GM19452 (cell line): ENCODE data around the gene PARP11.

Experiments
- ATAC-seq: cut with Tn5 transposase; IDR thresholded peaks from one replicate; pipeline ENCODE4 v1.9.1; 2021; ENCODE audit not compliant: unreplicated experiment

PARP11 gene

DNA sequence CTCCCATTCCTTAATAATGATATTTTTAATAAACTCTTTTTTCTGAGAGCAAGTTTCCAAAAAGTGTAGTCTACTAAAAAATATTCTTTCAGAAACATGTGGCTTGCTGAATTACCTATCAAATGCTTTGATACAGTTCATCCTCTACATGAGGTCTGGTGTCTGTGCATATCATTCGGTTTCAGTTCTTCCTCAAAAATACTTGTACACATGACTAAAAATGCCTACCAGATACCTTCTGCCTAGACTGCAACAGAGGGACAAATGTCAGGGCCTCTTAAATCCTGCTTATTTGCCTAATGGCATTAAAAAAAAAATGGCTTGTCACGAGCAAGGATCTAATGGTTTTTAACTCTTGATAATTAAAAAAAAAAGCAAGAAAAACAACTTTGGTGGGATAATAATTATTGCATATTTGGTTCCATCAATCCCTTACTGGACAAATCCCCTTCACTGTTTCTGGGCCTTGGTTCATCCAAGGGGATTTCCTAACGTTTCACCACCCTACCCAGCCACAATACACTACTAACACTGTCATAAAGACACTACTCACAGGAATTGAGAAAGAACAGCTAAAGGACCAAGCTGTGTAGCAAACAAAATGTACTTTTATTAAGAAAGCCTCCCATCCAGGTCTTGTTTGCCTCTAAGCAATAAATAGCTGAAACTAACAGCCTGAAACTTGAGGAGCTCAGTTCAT lies 45.7 kb downstream of the PARP11 start:
- ATAC-seq, result no peak

- no peak for ATAC-seq
Observed at GRCh38 chr12:3821441-3821840, 51.8 kb downstream of the PARP11 start.

GRCh38 chr12:3820122-3820521 lies 53.1 kb downstream of the PARP11 start:
- ATAC-seq, result no peak

DNA sequence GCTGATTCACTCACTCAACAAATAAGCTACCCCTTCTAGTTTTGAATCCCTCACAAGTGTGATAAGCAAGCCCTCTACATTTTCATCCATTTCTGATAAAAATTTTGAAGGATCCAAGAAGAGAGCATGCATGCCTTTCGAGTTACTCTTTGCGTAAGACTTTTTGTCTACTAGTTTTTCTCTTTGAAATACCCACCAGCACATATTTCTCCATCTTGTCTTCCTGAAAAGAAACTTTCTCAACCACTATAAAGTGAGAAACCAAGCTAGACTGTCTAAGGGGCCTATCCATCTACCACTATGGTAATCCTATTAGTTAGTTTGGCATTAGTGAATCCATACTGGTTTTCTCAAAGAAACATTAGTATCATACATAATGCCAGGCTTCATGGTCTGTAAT lies 56.9 kb downstream of the PARP11 start:
- no peak for ATAC-seq

GRCh38 chr12:3815094-3815766 lies 58.0 kb downstream of the PARP11 start:
- no peak for ATAC-seq

- no peak for ATAC-seq
Observed at GRCh38 chr12:3810540-3810939, 62.7 kb downstream of the PARP11 start.

DNA sequence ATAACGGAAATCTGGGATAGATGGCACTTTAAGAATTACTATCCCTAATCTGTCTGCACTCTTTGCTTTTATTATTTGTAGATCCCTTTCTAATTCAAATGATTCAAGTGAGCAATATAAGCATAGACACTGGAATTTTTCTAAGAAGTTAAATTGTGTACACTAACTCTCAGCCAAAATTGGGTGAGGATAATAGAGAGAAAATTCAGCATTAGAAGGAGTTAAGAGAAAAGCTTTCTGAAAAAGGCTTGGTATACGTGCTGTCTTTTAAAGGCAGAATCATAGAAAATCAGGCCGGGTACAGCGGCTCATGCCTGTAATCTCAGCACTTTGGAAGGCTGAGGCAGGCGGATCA lies 63.2 kb downstream of the PARP11 start:
- ATAC-seq, result no peak

- no peak for ATAC-seq
Observed at GRCh38 chr12:3809357-3810015, 63.7 kb downstream of the PARP11 start.

DNA sequence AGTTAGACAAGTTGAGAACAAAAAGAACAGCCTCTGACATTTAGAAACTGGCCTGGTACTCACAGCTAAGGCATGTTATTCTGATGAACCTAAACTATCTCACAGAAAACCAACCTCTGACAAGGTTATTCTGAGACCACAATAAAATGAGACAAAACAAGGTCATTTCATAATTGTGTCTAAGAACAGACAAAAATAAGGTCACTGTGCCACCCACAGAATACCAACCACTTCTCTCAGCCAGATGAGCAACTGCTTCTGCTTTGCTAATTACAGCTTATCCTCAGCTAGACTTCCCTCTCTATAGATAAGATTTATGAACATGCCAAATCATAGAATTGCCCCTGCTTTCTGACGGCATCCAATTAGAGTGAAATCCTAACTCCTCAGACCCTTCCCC lies 68.1 kb downstream of the PARP11 start:
- ATAC-seq, result no peak

GRCh38 chr12:3803865-3804472 lies 69.2 kb downstream of the PARP11 start:
- no peak for ATAC-seq

- no peak for ATAC-seq
Observed at GRCh38 chr12:3802721-3803120, 70.5 kb downstream of the PARP11 start.

GRCh38 chr12:3797531-3798048 lies 75.6 kb downstream of the PARP11 start:
- ATAC-seq, result no peak

DNA sequence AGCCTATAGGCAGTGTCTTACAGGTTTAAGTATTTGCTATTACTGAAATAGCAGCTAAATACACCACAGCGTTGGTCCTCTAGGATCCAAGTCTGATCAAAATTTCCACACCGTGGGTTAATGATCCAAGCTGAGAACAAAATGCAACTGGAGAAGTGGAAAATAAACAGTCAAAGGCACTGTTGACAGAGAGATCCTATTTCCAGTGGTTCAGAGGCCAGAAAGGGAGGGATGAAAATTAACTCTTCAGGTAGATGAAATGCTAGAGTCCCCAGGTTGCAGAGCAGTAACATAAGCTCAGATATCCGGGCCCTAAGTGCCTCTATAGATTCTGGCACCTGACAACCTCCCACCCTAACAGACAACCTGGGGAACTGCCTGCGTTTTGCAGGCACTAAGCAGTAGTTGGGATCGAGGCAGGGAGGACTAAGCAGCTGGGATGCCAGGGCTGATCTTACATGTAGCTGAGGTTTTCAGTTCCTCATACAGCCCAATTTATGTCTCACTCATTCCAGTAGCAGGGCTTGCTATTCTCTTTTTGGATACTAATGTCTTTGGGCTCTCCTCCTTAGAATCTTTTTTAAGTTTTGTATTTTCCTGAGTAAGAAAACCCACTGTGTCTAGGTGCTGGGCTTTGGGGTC lies 77.6 kb downstream of the PARP11 start:
- ATAC-seq, result no peak

- ATAC-seq, result no peak
Observed at GRCh38 chr12:3795066-3795465, 78.1 kb downstream of the PARP11 start.

DNA sequence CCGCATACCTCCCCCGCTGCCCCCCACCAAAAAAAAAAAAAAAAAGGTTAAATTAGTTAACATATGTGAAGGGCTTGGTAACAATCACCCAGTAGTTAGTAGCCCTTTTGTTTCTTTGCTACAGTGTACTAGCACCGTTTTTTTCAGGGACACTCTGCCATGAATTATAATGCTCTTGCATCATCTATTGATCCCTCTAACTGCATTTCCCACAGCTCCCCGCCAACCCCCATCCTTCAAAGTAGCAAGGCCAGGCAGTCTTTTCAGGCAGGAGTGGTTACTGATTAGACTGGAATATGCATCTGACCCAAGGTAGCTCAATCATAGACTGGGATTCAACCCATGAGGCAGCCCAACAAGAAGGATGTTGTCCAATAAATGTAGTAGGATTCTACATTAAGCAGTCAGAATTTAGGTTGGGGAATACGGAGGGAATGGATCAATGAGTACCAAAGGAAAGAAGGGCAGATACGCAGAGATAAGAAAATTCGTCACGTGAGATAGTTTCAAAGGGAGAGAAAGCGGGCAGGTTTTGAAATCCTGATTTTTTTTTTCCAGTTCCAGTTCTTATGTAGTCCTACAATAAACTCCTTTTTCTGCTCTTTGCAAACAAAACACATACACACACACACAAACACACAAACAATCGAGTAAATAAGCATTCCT lies 80.4 kb downstream of the PARP11 start:
- no peak for ATAC-seq

DNA sequence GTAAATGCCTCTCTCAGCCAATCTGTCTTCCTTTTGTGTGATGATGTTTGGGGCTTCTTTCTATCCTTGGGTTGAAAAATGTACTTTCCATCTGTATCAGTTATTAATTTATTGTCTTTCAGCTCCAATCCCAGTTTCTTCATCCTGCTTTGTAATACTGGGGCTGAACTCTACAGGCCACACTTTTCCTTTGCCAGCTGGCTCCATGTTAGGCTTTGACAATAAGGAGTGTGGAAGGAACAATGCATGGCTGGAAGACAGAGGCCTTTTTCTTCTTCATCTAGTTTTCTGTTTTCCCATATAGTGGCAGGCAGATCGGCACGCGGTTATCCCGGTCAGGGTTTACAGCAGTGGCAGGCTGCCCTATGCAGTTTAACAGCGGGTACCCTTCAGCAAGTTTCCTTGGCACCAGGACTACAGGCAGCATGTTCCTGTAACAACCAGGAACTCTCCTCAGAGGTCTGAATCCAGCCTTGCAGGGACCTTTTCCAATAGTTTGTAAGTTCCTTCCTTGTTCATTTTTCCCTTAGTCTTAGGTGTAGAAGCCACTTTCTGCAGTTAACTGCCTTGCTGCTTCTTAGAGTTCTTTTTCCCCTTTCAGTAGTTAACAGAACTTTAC lies 81.8 kb downstream of the PARP11 start:
- ATAC-seq, result no peak

- no peak for ATAC-seq
Observed at GRCh38 chr12:3790642-3791041, 82.6 kb downstream of the PARP11 start.

GRCh38 chr12:3789838-3790237 lies 83.4 kb downstream of the PARP11 start:
- ATAC-seq, result no peak

- ATAC-seq, result no peak
Observed at GRCh38 chr12:3777206-3777809, 95.9 kb downstream of the PARP11 start.
